ENCODE data around the gene DCBLD2. TPM values are rescaled to one million over a fixed set of nuclear protein-coding genes. Genes with fewer than 3 reads are reported as not detected.

DCBLD2 gene
- total and polyA plus RNA-seq, 2 donors (not counting 3 experiments of a cell fraction or from before 2014, with no cell fraction given) = 28.7 to 77.3 TPM

DNA sequence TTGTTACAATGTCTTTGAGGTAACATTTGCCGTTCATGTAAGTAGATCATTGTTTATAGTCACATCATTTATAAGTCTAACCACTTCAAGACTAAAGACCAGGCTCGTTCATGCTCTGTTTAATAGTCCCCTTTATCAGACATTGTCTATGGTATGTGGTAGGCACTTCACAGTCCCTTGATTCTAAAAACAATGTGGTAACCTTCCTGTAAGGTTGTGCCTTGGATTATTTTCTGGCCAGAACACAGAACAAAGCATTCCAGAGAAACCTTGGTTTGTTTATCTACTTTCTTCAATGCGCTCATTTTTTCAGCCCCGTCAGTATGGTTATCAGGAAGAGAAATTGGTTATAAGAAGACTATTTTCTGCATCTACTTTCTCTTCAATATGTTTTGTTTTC is 154.6 kb downstream of the DCBLD2 start:
- no TSS peak for BruUV-seq (replicated peaks)
- H3K4me1 ChIP-seq (ENCODE audit: control insufficient read depth, extremely low read depth, insufficient read depth, low read length) = peaks cover 14% of the 10 kb centered on the region
- FAIRE-seq (peak; percentile 78), DNase-seq (ENCODE audit: low read depth, low spot score) (peak; percentile 86)
- H3K4me3 ChIP-seq (replicated peaks in 1 of 3; ENCODE audit: insufficient read depth in 1 of 3, low read depth in 1 of 3, low read length in 3 of 3) = no peak overlapping the region
- ChIA-PET CTCF (interaction anchor here (0.9 kb wide), 1 partner anchor 145 kb away, joined by 3 read pairs; no protein-coding TSS in a partner anchor), POLR2A (no interaction called here)
- H3K27me3 ChIP-seq (ENCODE audit: control insufficient read depth in 2 of 2, insufficient read depth in 2 of 2, low read length in 2 of 2) = no peaks in the 10 kb centered on the region
- H3K27ac ChIP-seq (ENCODE audit: insufficient read depth, low read depth, low read length) = peak overlapping the region; percentile 44
- peak overlapping the region; percentile 11 for H3K4me2 ChIP-seq (ENCODE audit: insufficient read depth, low read length)
- peaks cover 48% of the 10 kb centered on the region for H3K79me2 ChIP-seq (ENCODE audit: control insufficient read depth, insufficient read depth, low read length)
- H2AFZ ChIP-seq (ENCODE audit: low read depth, low read length) = no peak overlapping the region
- dilution Hi-C loops (cut with MboI; ENCODE audit: extremely low pct_ligation_motif_present, low sequenced_read_pairs) (no loop called here), intact Hi-C loops (cut with micrococcal nuclease) (loop anchor here (2.0 kb wide), 1 partner anchor 16 kb away; the partner anchor contains the start of gene ST3GAL6)
- H3K9me3 ChIP-seq (replicated peaks; ENCODE audit: control insufficient read depth, insufficient read depth, low read length) = no peaks in the 10 kb centered on the region
- H3K36me3 ChIP-seq (ENCODE audit: control insufficient read depth in 2 of 2, extremely low read depth in 1 of 2, insufficient read depth in 2 of 2, low read length in 2 of 2) = no peaks in the 10 kb centered on the region
- no peaks in the 10 kb centered on the region for H4K20me1 ChIP-seq (replicated peaks; ENCODE audit: control insufficient read depth, extremely low read depth, insufficient read depth, low read length)
- TF ChIP-seq, protein P1, sequence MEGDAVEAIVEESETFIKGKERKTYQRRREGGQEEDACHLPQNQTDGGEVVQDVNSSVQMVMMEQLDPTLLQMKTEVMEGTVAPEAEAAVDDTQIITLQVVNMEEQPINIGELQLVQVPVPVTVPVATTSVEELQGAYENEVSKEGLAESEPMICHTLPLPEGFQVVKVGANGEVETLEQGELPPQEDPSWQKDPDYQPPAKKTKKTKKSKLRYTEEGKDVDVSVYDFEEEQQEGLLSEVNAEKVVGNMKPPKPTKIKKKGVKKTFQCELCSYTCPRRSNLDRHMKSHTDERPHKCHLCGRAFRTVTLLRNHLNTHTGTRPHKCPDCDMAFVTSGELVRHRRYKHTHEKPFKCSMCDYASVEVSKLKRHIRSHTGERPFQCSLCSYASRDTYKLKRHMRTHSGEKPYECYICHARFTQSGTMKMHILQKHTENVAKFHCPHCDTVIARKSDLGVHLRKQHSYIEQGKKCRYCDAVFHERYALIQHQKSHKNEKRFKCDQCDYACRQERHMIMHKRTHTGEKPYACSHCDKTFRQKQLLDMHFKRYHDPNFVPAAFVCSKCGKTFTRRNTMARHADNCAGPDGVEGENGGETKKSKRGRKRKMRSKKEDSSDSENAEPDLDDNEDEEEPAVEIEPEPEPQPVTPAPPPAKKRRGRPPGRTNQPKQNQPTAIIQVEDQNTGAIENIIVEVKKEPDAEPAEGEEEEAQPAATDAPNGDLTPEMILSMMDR (IDR thresholded peaks at IDR 0.05; ENCODE audit: extremely low read depth in 1 of 2, insufficient read depth in 1 of 2, low read depth in 1 of 2, low read length in 2 of 2) = no peak
- no peak for TF ChIP-seq GATA2 (IDR thresholded peaks at IDR 0.05; ENCODE audit: insufficient read depth, insufficient read length, low read depth, low read length)
- H3K9ac ChIP-seq (replicated peaks; ENCODE audit: extremely low read depth, insufficient read depth, low read length) = peak overlapping the region; percentile 39
- no peaks in the 10 kb centered on the region for H3K9me1 ChIP-seq (replicated peaks; ENCODE audit: control insufficient read depth, extremely low read depth, insufficient read depth, low read length)

DNA sequence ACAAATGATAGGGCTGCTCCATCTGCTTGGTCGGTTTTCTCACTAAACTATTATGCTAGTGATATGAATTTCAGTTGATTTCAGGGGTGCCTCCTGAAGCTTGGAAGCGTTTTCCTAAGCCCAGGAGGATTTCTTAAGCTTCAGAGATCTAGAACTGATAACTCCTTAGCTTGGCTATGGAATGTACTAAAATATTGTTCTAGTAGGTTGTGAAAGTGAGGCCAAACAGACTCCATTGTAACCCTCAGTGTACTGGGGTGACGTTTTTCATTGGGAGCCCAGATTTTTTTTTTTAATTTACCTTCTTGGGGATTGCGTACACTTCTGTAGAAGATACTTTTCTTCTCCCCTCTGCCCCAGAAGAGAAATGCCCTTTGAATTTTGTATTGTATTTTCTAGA is 155.4 kb downstream of the DCBLD2 start:
- no peak for FAIRE-seq
- intact Hi-C loops (cut with micrococcal nuclease) = loop anchor here (2.0 kb wide), 1 partner anchor 17 kb away; the partner anchor contains the start of gene ST3GAL6

More for the DNA sequence above, 155.4 kb downstream of the DCBLD2 start:
- H3K4me1 ChIP-seq (ENCODE audit: control insufficient read depth, extremely low read depth, insufficient read depth, low read length) = peaks cover 21% of the 10 kb centered on the region
- no peak for DNase-seq (ENCODE audit: low read depth, low spot score)
- H3K9ac ChIP-seq (replicated peaks; ENCODE audit: extremely low read depth, insufficient read depth, low read length) = no peak overlapping the region
- no peak overlapping the region for H3K4me2 ChIP-seq (ENCODE audit: insufficient read depth, low read length)
- TF ChIP-seq, protein P1 (IDR thresholded peaks at IDR 0.05; ENCODE audit: extremely low read depth in 1 of 2, insufficient read depth in 1 of 2, low read depth in 1 of 2, low read length in 2 of 2) = no peak
- TF ChIP-seq GATA2 (IDR thresholded peaks at IDR 0.05; ENCODE audit: insufficient read depth, insufficient read length, low read depth, low read length) (peak; percentile 22), POLR2A (IDR thresholded peaks at IDR 0.05; ENCODE audit: low read depth, low read length) (no peak), JUN (IDR thresholded peaks at IDR 0.05; ENCODE audit: borderline replicate concordance, insufficient read depth, insufficient read length, low read depth) (no peak)
- H3K4me3 ChIP-seq (replicated peaks in 1 of 3; ENCODE audit: insufficient read depth in 1 of 3, low read depth in 1 of 3, low read length in 3 of 3) = no peak overlapping the region
- H3K9me3 ChIP-seq (replicated peaks; ENCODE audit: control insufficient read depth, insufficient read depth, low read length) = no peaks in the 10 kb centered on the region
- peaks cover 50% of the 10 kb centered on the region for H3K79me2 ChIP-seq (ENCODE audit: control insufficient read depth, insufficient read depth, low read length)
- BruUV-seq (replicated peaks) = no TSS peak
- no peaks in the 10 kb centered on the region for H3K27me3 ChIP-seq (ENCODE audit: control insufficient read depth in 2 of 2, insufficient read depth in 2 of 2, low read length in 2 of 2)
- ChIA-PET CTCF (no interaction called here), POLR2A (no interaction called here)
- H2AFZ ChIP-seq (ENCODE audit: low read depth, low read length) = no peak overlapping the region
- no peaks in the 10 kb centered on the region for H3K9me1 ChIP-seq (replicated peaks; ENCODE audit: control insufficient read depth, extremely low read depth, insufficient read depth, low read length)
- dilution Hi-C loops (cut with MboI; ENCODE audit: extremely low pct_ligation_motif_present, low sequenced_read_pairs) = no loop called here
- no peaks in the 10 kb centered on the region for H4K20me1 ChIP-seq (replicated peaks; ENCODE audit: control insufficient read depth, extremely low read depth, insufficient read depth, low read length)
- no peaks in the 10 kb centered on the region for H3K36me3 ChIP-seq (ENCODE audit: control insufficient read depth in 2 of 2, extremely low read depth in 1 of 2, insufficient read depth in 2 of 2, low read length in 2 of 2)
- H3K27ac ChIP-seq (ENCODE audit: insufficient read depth, low read depth, low read length) = no peak overlapping the region
